Immature natural killer cell (primary cell): ENCODE measurements around the gene ZNF862. TPM values are rescaled to one million over a fixed set of nuclear protein-coding genes. Genes with fewer than 3 reads are reported as not detected.

Source experiments
- DNase-seq, 3 donors: peaks; one replicate each; pipeline ENCODE4 v3.0.0; 2022; ENCODE audit warnings: mixed read lengths in 1 of 3
- H3K27ac Mint-ChIP-seq, 6 donors: one replicate each; pipeline ENCODE4 v1.8.0; 2020; ENCODE audit warnings: mixed read lengths in 6 of 6, mild to moderate bottlenecking in 5 of 6, inconsistent platforms in 4 of 6, moderate library complexity in 3 of 6
- H3K27me3 Mint-ChIP-seq, 3 donors: one replicate each; pipeline ENCODE4 v1.8.0; 2020 to 2021; ENCODE audit warnings: low read depth in 3 of 3, mild to moderate bottlenecking in 3 of 3, mixed read lengths in 3 of 3, moderate library complexity in 3 of 3, inconsistent platforms in 1 of 3
- H3K36me3 Mint-ChIP-seq, 3 donors: one replicate each; pipeline ENCODE4 v1.8.0; 2020; ENCODE audit warnings: mixed read lengths in 3 of 3, inconsistent platforms in 2 of 3, mild to moderate bottlenecking in 2 of 3
- H3K4me1 Mint-ChIP-seq, 2 donors: one replicate each; pipeline ENCODE4 v1.8.0; 2020; ENCODE audit warnings: inconsistent platforms in 2 of 2, mild to moderate bottlenecking in 2 of 2, mixed read lengths in 2 of 2, moderate library complexity in 1 of 2
- H3K4me3 Mint-ChIP-seq, 5 donors: one replicate each; pipeline ENCODE4 v1.8.0; 2020; ENCODE audit warnings: mild to moderate bottlenecking in 5 of 5, mixed read lengths in 5 of 5, inconsistent platforms in 3 of 5, moderate library complexity in 3 of 5
- H3K9me3 Mint-ChIP-seq, 6 donors: one replicate each; pipeline ENCODE4 v1.8.0; 2020; ENCODE audit warnings: mild to moderate bottlenecking in 6 of 6, mixed read lengths in 6 of 6, inconsistent platforms in 4 of 6, moderate library complexity in 3 of 6
- polyA plus RNA-seq, 3 donors: library from polyadenylated mRNA; unstranded; fragments of 300-500 nt; fragmentation: Illumina TruSeq; gene quantifications; one replicate each; pipeline ENCODE4 v1.2.3, GENCODE V29; 2021

Gene ZNF862
- polyA plus RNA-seq, 3 donors from 2014 or later: 1.9 to 5.5 (median 2.5) TPM

DNA sequence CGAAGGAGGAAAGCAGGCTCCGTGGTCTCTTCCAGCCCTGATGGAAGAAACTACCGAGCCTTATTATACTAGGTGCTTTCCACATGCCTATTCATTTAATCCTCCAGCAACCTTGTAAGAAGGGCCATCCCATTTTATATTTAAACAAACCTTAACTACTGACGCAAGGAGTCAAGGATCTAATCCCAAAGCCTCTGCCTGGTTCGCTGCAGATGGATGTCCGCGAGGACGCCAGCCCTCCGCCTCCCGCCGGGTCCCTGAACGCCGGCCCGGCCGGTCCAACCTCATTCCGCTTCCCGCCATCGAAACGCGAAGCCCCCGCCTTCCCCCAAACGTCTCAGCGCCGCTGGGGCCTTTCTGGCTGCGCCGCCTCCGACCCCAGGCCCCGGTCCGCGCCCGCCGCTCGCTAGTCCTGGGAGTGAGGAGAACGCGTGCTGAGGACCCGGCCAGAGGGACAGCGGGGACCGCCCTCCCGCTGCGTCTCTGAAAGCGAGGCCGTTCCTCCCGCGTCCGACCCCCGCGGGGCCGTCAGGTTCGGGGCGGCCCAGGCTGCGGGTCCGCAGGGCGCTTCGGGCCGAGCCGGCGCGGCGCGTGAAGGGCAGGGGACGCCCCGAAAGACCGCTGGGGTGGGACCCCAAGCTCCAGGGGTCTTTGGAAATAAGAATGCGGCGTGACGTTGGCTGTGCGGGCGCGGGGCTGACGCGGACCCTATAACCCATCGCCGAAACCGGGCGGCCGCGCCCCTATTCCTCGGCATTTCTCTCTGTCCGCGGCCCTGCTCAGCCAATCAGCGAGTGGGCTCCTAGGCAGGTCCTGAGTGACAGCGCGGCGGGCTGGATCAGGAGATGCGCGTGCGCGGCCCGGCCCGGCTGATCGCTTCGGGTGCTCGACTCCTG is 35.1 kb downstream of the ZNF862 start, which contains the start of gene ATP6V0E2:
ATP6V0E2 (plus strand) TSS at position 896 of the 896 bp plus-strand sequence. CDS start 97 bp downstream, outside the sequence.
- Mint-ChIP-seq H3K4me1 (peaks cover 53 to 55% of the 10 kb centered on the region in 2 donors), H3K9me3 (no peaks in the 10 kb centered on the region), H3K27me3 (peaks cover 0 to 3% (median 2%) of the 10 kb centered on the region in 3 donors), H3K27ac (peak within 1 kb of the TSS; percentile 34 to 87 (median 77)), H3K4me3 (peak within 1 kb of the TSS; percentile 85 to 91 (median 89)), H3K36me3 (peaks cover 4 to 6% (median 5%) of the 10 kb centered on the region in 3 donors)
- DNase-seq: peak; percentile 88 to 92 (median 90)

DNA sequence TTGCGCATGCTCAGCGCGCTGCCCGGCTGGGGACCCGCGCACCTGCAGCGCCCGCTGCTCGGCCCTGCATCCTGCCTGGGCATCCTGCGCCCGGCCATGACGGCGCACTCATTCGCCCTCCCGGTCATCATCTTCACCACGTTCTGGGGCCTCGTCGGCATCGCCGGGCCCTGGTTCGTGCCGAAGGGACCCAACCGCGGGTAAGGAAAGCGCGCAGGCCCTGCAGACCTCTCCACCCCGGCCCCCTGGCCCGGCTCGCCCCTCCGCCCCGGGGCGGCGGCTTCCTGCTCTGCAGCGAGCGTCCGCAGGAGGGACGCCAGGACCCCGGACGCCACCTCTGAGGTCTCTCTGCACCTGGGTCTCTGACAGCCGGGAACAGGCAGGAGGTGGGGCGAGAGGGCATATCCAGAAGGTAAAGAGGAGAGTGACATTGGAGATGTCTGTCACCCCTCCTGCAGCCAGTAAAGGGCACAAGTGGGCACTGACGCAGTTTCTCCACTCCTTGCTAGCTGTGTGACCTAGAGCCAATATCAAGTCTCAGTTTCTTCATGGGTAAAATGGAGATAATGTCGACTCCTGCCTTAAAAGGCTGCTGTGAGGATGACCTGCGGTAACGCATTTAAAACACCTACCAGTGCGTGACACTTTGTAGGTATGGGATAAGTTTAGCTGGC is 35.9 kb downstream of the ZNF862 start:
- Mint-ChIP-seq H3K4me1 (peaks cover 49 to 53% of the 10 kb centered on the region in 2 donors), H3K27me3 (peaks cover 0 to 4% (median 2%) of the 10 kb centered on the region in 3 donors)

DNA sequence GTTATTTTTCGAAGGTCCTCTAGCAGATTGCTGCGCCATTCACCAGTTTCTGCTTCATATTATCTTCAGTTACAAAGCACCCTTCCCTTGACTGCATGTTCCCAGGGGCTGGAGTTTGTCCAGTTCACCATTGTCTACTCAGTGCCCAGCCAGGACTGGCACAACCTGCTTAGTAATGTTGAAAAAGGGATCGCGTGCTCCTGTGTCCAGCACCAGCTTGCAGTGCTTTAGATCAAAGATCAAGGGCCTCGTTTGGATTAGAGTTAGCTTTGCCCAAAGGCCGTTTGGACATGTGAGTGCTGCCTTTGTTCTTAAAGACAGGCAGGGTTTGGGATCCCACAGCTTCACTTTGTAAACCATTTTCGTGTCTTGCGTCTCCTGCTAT is 36.5 kb downstream of the ZNF862 start:
- DNase-seq: no peak
- Mint-ChIP-seq H3K9me3 (no peaks in the 10 kb centered on the region), H3K27ac (peak overlapping the region in 3 of 6 donors; percentile 20 to 61 (median 31)), H3K27me3 (peaks cover 0 to 4% (median 2%) of the 10 kb centered on the region in 3 donors), H3K36me3 (peaks cover 4 to 6% (median 5%) of the 10 kb centered on the region in 3 donors), H3K4me3 (peak overlapping the region; percentile 85 to 91 (median 89)), H3K4me1 (peaks cover 45 to 50% of the 10 kb centered on the region in 2 donors)

More for the DNA sequence above, 35.9 kb downstream of the ZNF862 start:
- no peaks in the 10 kb centered on the region for H3K9me3 Mint-ChIP-seq
- H3K27ac Mint-ChIP-seq: peak overlapping the region in 3 of 6 donors; percentile 31 to 79 (median 61)
- peak overlapping the region; percentile 85 to 91 (median 89) for H3K4me3 Mint-ChIP-seq
- DNase-seq: no peak
- H3K36me3 Mint-ChIP-seq: peaks cover 4 to 6% (median 5%) of the 10 kb centered on the region in 3 donors

DNA sequence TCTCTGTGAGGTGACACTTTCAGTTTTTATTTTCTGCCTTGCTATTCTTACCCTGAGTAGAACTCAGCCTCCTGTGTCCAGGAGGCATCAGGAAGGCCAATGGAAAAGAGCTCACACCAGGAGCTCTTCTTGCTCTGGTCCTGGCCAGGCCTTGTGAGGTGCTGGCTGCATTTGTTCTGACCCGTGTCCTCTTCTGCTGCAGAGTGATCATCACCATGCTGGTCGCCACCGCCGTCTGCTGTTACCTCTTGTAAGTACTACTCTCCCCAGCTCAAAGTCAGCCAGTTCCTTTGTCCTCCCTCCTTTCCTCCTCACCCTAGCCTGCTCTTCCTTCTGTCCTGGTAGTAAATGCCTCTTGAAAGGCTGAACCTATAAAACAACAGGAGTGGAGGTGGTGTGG is 37.2 kb downstream of the ZNF862 start:
- peaks cover 0 to 4% (median 2%) of the 10 kb centered on the region in 3 donors for H3K27me3 Mint-ChIP-seq
- peaks cover 38 to 42% of the 10 kb centered on the region in 2 donors for H3K4me1 Mint-ChIP-seq
- H3K9me3 Mint-ChIP-seq: no peaks in the 10 kb centered on the region
- H3K36me3 Mint-ChIP-seq: peaks cover 4 to 6% (median 5%) of the 10 kb centered on the region in 3 donors
- peak overlapping the region; percentile 85 to 91 (median 89) for H3K4me3 Mint-ChIP-seq
- no peak for DNase-seq
- H3K27ac Mint-ChIP-seq: peak overlapping the region in 1 of 6 donors; percentile 69

- Mint-ChIP-seq H3K4me3 (no peak overlapping the region), H3K27me3 (peaks cover 0 to 2% (median 1%) of the 10 kb centered on the region in 3 donors), H3K27ac (peak overlapping the region in 1 of 6 donors; percentile 17), H3K36me3 (peaks cover 4 to 6% (median 5%) of the 10 kb centered on the region in 3 donors), H3K4me1 (peaks cover 20 to 29% of the 10 kb centered on the region in 2 donors), H3K9me3 (no peaks in the 10 kb centered on the region)
- no peak for DNase-seq
Observed at GRCh38 chr7:149877890-149878522, 39.8 kb downstream of the ZNF862 start.

DNA sequence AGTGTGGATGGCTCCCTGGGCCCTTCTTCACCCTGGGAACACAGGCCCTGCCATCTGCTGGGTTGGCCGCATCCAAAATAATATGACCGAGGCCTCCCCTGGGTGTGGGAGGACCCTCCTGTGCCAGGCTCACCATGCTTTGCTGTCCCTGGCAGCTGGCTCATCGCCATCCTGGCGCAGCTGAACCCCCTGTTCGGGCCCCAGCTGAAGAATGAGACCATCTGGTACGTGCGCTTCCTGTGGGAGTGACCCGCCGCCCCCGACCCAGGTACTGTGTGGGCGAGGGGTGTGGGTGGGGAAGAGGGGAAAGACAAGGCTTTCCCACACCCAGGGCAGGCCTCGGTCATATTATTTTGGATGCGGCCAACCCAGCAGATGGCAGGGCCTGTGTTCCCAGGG is 40.3 kb downstream of the ZNF862 start:
- Mint-ChIP-seq H3K36me3 (peaks cover 4 to 6% (median 5%) of the 10 kb centered on the region in 3 donors), H3K4me1 (peaks cover 23 to 31% of the 10 kb centered on the region in 2 donors), H3K4me3 (no peak overlapping the region), H3K27me3 (peaks cover 0 to 3% (median 2%) of the 10 kb centered on the region in 3 donors), H3K27ac (no peak overlapping the region), H3K9me3 (no peaks in the 10 kb centered on the region)
- DNase-seq: no peak

- no peak for DNase-seq
- no peak overlapping the region for H3K4me3 Mint-ChIP-seq
- H3K27me3 Mint-ChIP-seq: peaks cover 0 to 3% (median 0%) of the 10 kb centered on the region in 3 donors
- H3K36me3 Mint-ChIP-seq: peaks cover 4 to 6% (median 5%) of the 10 kb centered on the region in 3 donors
- H3K27ac Mint-ChIP-seq: no peak overlapping the region
- H3K4me1 Mint-ChIP-seq: peaks cover 22 to 31% of the 10 kb centered on the region in 2 donors
- no peaks in the 10 kb centered on the region for H3K9me3 Mint-ChIP-seq
Observed at GRCh38 chr7:149879271-149879743, 41.1 kb downstream of the ZNF862 start.

GRCh38 chr7:149879766-149880637 is 41.8 kb downstream of the ZNF862 start:
- H3K27ac Mint-ChIP-seq: no peak overlapping the region
- peaks cover 4 to 6% (median 5%) of the 10 kb centered on the region in 3 donors for H3K36me3 Mint-ChIP-seq
- H3K27me3 Mint-ChIP-seq: peaks cover 0 to 3% (median 0%) of the 10 kb centered on the region in 3 donors
- no peaks in the 10 kb centered on the region for H3K9me3 Mint-ChIP-seq
- H3K4me3 Mint-ChIP-seq: no peak overlapping the region
- peaks cover 15 to 24% of the 10 kb centered on the region in 2 donors for H3K4me1 Mint-ChIP-seq
- no peak for DNase-seq

- peaks cover 4 to 6% (median 5%) of the 10 kb centered on the region in 3 donors for H3K36me3 Mint-ChIP-seq
- no peak overlapping the region for H3K27ac Mint-ChIP-seq
Observed at GRCh38 chr7:149880638-149881311, 42.6 kb downstream of the ZNF862 start.

GRCh38 chr7:149881328-149882247 is 43.4 kb downstream of the ZNF862 start:
- H3K27me3 Mint-ChIP-seq: peaks cover 0 to 3% (median 0%) of the 10 kb centered on the region in 3 donors
- H3K9me3 Mint-ChIP-seq: no peaks in the 10 kb centered on the region
- H3K27ac Mint-ChIP-seq: peak overlapping the region in 2 of 6 donors; percentile 19 to 42
- peaks cover 8 to 15% of the 10 kb centered on the region in 2 donors for H3K4me1 Mint-ChIP-seq
- DNase-seq: no peak
- no peak overlapping the region for H3K4me3 Mint-ChIP-seq
- peaks cover 2 to 6% (median 5%) of the 10 kb centered on the region in 3 donors for H3K36me3 Mint-ChIP-seq

More at GRCh38 chr7:149880638-149881311, 42.6 kb downstream of the ZNF862 start:
- Mint-ChIP-seq H3K4me1 (peaks cover 8 to 16% of the 10 kb centered on the region in 2 donors), H3K4me3 (no peak overlapping the region), H3K9me3 (no peaks in the 10 kb centered on the region), H3K27me3 (peaks cover 0 to 3% (median 0%) of the 10 kb centered on the region in 3 donors)
- DNase-seq: no peak
